ENCODE data around the gene MAP1B.

The MAP1B gene

GRCh38 chr5:72093824-72094223, 13.5 kb upstream of the MAP1B start:
- H3K27ac ChIP-seq, result no peak overlapping the region
- no peak for DNase-seq (ENCODE audit: low read depth, low spot score)

- H3K27ac ChIP-seq, result no peak overlapping the region
- no peak for DNase-seq (ENCODE audit: low read depth, low spot score)
Observed at GRCh38 chr5:72096602-72097188, 10.6 kb upstream of the MAP1B start.

- no peak for DNase-seq (ENCODE audit: low read depth, low spot score)
- no peak overlapping the region for H3K27ac ChIP-seq
Observed at GRCh38 chr5:72101828-72102227, 5.4 kb upstream of the MAP1B start.

- peak overlapping the region; percentile 30 for H3K27ac ChIP-seq
- no peak for DNase-seq (ENCODE audit: low read depth, low spot score)
Observed at GRCh38 chr5:72106817-72107130, 501 bp upstream of the MAP1B start.

- H3K27ac ChIP-seq, result peak overlapping the region; percentile 30
- no peak for DNase-seq (ENCODE audit: low read depth, low spot score)
Observed at GRCh38 chr5:72107901-72108201, 576 bp downstream of the MAP1B start.

- DNase-seq (ENCODE audit: low read depth, low spot score), result no peak
- H3K27ac ChIP-seq, result no peak overlapping the region
Observed at GRCh38 chr5:72108202-72109061, 1.2 kb downstream of the MAP1B start.

- no peak for DNase-seq (ENCODE audit: low read depth, low spot score)
- no peak overlapping the region for H3K27ac ChIP-seq
Observed at GRCh38 chr5:72109062-72109411, 1.8 kb downstream of the MAP1B start.

- DNase-seq (ENCODE audit: low read depth, low spot score), result no peak
- no peak overlapping the region for H3K27ac ChIP-seq
Observed at GRCh38 chr5:72109625-72110024, 2.4 kb downstream of the MAP1B start.

- DNase-seq (ENCODE audit: low read depth, low spot score), result no peak
Observed at GRCh38 chr5:72110394-72111013, 3.2 kb downstream of the MAP1B start.

GRCh38 chr5:72112389-72112788, 5.1 kb downstream of the MAP1B start:
- no peak overlapping the region for H3K27ac ChIP-seq
- DNase-seq (ENCODE audit: low read depth, low spot score), result no peak

More at GRCh38 chr5:72110394-72111013, 3.2 kb downstream of the MAP1B start:
- H3K27ac ChIP-seq, result no peak overlapping the region

- no peak overlapping the region for H3K27ac ChIP-seq
- DNase-seq (ENCODE audit: low read depth, low spot score), result no peak
Observed at GRCh38 chr5:72114629-72115028, 7.4 kb downstream of the MAP1B start.

- DNase-seq (ENCODE audit: low read depth, low spot score), result no peak
- no peak overlapping the region for H3K27ac ChIP-seq
Observed at GRCh38 chr5:72115296-72115695, 8.0 kb downstream of the MAP1B start.

- H3K27ac ChIP-seq, result no peak overlapping the region
- no peak for DNase-seq (ENCODE audit: low read depth, low spot score)
Observed at GRCh38 chr5:72117307-72117706, 10.0 kb downstream of the MAP1B start.

- DNase-seq (ENCODE audit: low read depth, low spot score), result no peak
- no peak overlapping the region for H3K27ac ChIP-seq
Observed at GRCh38 chr5:72121052-72121779, 13.9 kb downstream of the MAP1B start.

- no peak for DNase-seq (ENCODE audit: low read depth, low spot score)
- H3K27ac ChIP-seq, result no peak overlapping the region
Observed at GRCh38 chr5:72121780-72122445, 14.6 kb downstream of the MAP1B start.

- H3K27ac ChIP-seq, result no peak overlapping the region
- no peak for DNase-seq (ENCODE audit: low read depth, low spot score)
Observed at GRCh38 chr5:72122602-72123001, 15.3 kb downstream of the MAP1B start.

- no peak overlapping the region for H3K27ac ChIP-seq
- DNase-seq (ENCODE audit: low read depth, low spot score), result no peak
Observed at GRCh38 chr5:72123764-72124376, 16.6 kb downstream of the MAP1B start.

- no peak for DNase-seq (ENCODE audit: low read depth, low spot score)
- no peak overlapping the region for H3K27ac ChIP-seq
Observed at GRCh38 chr5:72125271-72125940, 18.1 kb downstream of the MAP1B start.

GRCh38 chr5:72125941-72126620, 18.8 kb downstream of the MAP1B start:
- no peak overlapping the region for H3K27ac ChIP-seq

More at GRCh38 chr5:72125941-72126620, 18.8 kb downstream of the MAP1B start:
- DNase-seq (ENCODE audit: low read depth, low spot score), result no peak
